Liver (tissue), 9 donors: ENCODE data around the gene IFNA13. TPM values are rescaled to one million over a fixed set of nuclear protein-coding genes. Genes with fewer than 3 reads are reported as not detected.
A peak's percentile ranks its signal among the peaks of the same experiment; 100 is the strongest.

Experiments
- DNase-seq: peaks from one replicate; pipeline ENCODE4 v3.0.0-alpha.2; 2017; ENCODE audit warnings: low spot score
- H3K27ac ChIP-seq, 2 donors: one replicate each; pipeline ENCODE4 v1.7.0; 2013; ENCODE audit warnings: inconsistent platforms in 2 of 2, low read length in 2 of 2, control low read depth in 1 of 2, low read depth in 1 of 2, mild to moderate bottlenecking in 1 of 2
- H3K27me3 ChIP-seq, 4 donors: one replicate each; pipeline versions ENCODE4 v1.6.1 to v1.7.0; 2013; ENCODE audit warnings: low read length in 3 of 4, inconsistent platforms in 1 of 4, mild to moderate bottlenecking in 1 of 4, moderate library complexity in 1 of 4; ENCODE audit not compliant: control insufficient read depth in 4 of 4, insufficient read depth in 4 of 4
- H3K36me3 ChIP-seq, 4 donors: one replicate each; pipeline versions ENCODE4 v1.6.1 to v1.7.0; 2013; ENCODE audit warnings: low read length in 3 of 4, mild to moderate bottlenecking in 3 of 4, low read depth in 1 of 4, moderate library complexity in 1 of 4; ENCODE audit not compliant: control insufficient read depth in 4 of 4, insufficient read depth in 3 of 4
- H3K4me1 ChIP-seq, 4 donors: one replicate each; pipeline versions ENCODE4 v1.6.1 to v1.7.0; 2013; ENCODE audit warnings: low read length in 3 of 4, mild to moderate bottlenecking in 3 of 4, moderate library complexity in 1 of 4; ENCODE audit not compliant: control insufficient read depth in 4 of 4, insufficient read depth in 4 of 4
- H3K4me3 ChIP-seq, 3 donors: one replicate each; pipeline versions ENCODE4 v1.6.1 to v1.7.0; 2013; ENCODE audit warnings: low read length in 3 of 3, control low read depth in 1 of 3, low read depth in 1 of 3, mild to moderate bottlenecking in 1 of 3
- H3K9ac ChIP-seq, 2 donors: one replicate each; pipeline ENCODE4 v1.7.0; 2013; ENCODE audit warnings: low read length in 2 of 2, mild to moderate bottlenecking in 2 of 2, moderate library complexity in 2 of 2, control low read depth in 1 of 2, low read depth in 1 of 2
- H3K9me3 ChIP-seq, 4 donors: one replicate each; pipeline versions ENCODE4 v1.6.1 to v1.7.0; 2013; ENCODE audit warnings: low read length in 3 of 4; ENCODE audit not compliant: control insufficient read depth in 4 of 4
- EGR1 ChIP-seq, 2 donors: IDR thresholded peaks; 2 replicates each; pipeline ENCODE4 v1.6.1; 2016 to 2018; ENCODE audit warnings: antibody characterized with exemption in 2 of 2, low read depth in 2 of 2
- FOXA1 ChIP-seq: IDR thresholded peaks from 2 replicates; pipeline ENCODE4 v1.6.1; 2016; ENCODE audit warnings: antibody characterized with exemption
- FOXA2 ChIP-seq: IDR thresholded peaks from 2 replicates; pipeline ENCODE4 v1.6.1; 2016; ENCODE audit warnings: antibody characterized with exemption
- GABPA ChIP-seq, 2 donors: IDR thresholded peaks in 1 of 2; conservative IDR thresholded peaks in 1 of 2; 2 replicates each; pipeline ENCODE4 v1.6.1; 2016; ENCODE audit warnings: antibody characterized with exemption in 2 of 2, mild to moderate bottlenecking in 1 of 2, moderate library complexity in 1 of 2
- HNF4A ChIP-seq, 2 donors: conservative IDR thresholded peaks; 2 replicates each; pipeline ENCODE4 v1.6.1; 2016; ENCODE audit warnings: antibody characterized with exemption in 2 of 2, mild to moderate bottlenecking in 2 of 2
- HNF4G ChIP-seq: IDR thresholded peaks from 2 replicates; pipeline ENCODE4 v1.6.1; 2016; ENCODE audit warnings: antibody characterized with exemption
- JUND ChIP-seq, 2 donors: IDR thresholded peaks; 2 replicates each; pipeline ENCODE4 v1.6.1; 2016; ENCODE audit warnings: antibody characterized with exemption in 2 of 2
- NR2F2 ChIP-seq: IDR thresholded peaks from 2 replicates; pipeline ENCODE4 v1.6.1; 2016; ENCODE audit warnings: antibody characterized with exemption
- RAD21 ChIP-seq, 2 donors: IDR thresholded peaks; 2 replicates each; pipeline ENCODE4 v1.6.1; 2016; ENCODE audit warnings: antibody characterized with exemption in 2 of 2, mild to moderate bottlenecking in 2 of 2
- RXRA ChIP-seq, 2 donors: IDR thresholded peaks; 2 replicates each; pipeline ENCODE4 v1.6.1; 2017 to 2018; ENCODE audit warnings: antibody characterized with exemption in 2 of 2, mild to moderate bottlenecking in 1 of 2
- SP1 ChIP-seq: IDR thresholded peaks from 2 replicates; pipeline ENCODE4 v1.6.1; 2018; ENCODE audit warnings: antibody characterized with exemption, mild to moderate bottlenecking
- TAF1 ChIP-seq: conservative IDR thresholded peaks from 2 replicates; pipeline ENCODE4 v1.6.1; 2016; ENCODE audit warnings: antibody characterized with exemption, mild to moderate bottlenecking
- YY1 ChIP-seq: IDR thresholded peaks from 2 replicates; pipeline ENCODE4 v1.6.1; 2016; ENCODE audit warnings: antibody characterized with exemption, mild to moderate bottlenecking
- WGBS: extraction: QIAGEN DNeasy Blood & Tissue Kit; methylation state at CpG from one replicate; pipeline ENCODE4 v1.1.7; 2013; 5-methylcytosine and 5-hydroxymethylcytosine counted together
- polyA plus RNA-seq, 2 donors: library from polyadenylated mRNA; stranded (reverse) in 1 of 2; unstranded in 1 of 2; fragments of 200-250 nt in 1 of 2; fragments of >200 nt in 1 of 2; fragmentation: Nextera tagmentation in 1 of 2; extraction: Ambion mirVana in 1 of 2; gene quantifications; one replicate each; pipeline versions ENCODE4 v1.2.1 to v1.2.3, GENCODE V29; 2013 to 2015
- total RNA-seq, 2 donors: library from RNA; depleted of rRNA; stranded (reverse); fragments of >200 nt; gene quantifications; one replicate each; pipeline ENCODE4 v1.2.3, GENCODE V29; 2014
- TF ChIP-seq, protein P1 (sequence below): IDR thresholded peaks from 2 replicates; pipeline ENCODE4 v1.6.1; 2016; ENCODE audit warnings: antibody characterized with exemption, mild to moderate bottlenecking
- TF ChIP-seq, protein P2 (sequence below): IDR thresholded peaks from 2 replicates; pipeline ENCODE4 v1.6.1; 2016; ENCODE audit warnings: antibody characterized with exemption
- TF ChIP-seq, protein P3 (sequence below): IDR thresholded peaks from 2 replicates; pipeline ENCODE4 v1.6.1; 2016; ENCODE audit warnings: antibody characterized with exemption
- TF ChIP-seq, protein P4 (sequence below): IDR thresholded peaks from 2 replicates; pipeline ENCODE4 v1.6.1; 2016; ENCODE audit warnings: antibody characterized with exemption
- TF ChIP-seq, protein P5 (sequence below): fragments of 150-350 bp; IDR thresholded peaks from 2 replicates; pipeline ENCODE4 v1.5.1; 2017; ENCODE audit warnings: improper control_type of control experiment, low read depth, low read length; ENCODE audit not compliant: missing input control
- donor health status: healthy.
- donor health status: healthy.
- donor health status: healthy.
- donor health status: healthy.
- donor health status: healthy.

IFNA13 gene
- total and polyA plus RNA-seq, 4 donors: not detected

DNA sequence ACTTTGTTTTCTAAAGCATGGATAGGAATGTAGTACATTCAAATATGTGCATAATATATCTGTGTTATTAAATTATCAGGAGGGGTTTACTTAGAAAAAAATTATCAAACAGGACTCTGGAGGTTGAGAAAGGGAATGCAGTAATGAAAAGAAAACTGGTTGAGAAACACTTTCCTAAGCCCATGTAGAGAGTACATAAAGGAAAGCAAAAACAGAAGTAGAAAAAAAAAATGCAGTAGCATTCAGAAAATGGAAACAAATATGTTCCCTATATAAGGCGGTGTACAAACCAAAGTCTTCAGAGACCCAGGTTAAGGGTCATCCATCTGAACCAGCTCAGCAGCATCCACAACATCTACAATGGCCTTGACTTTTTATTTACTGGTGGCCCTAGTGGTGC, 41.0 kb upstream of the IFNA13 start, which contains the start of gene IFNA8 (continued):
- TF ChIP-seq, protein P1, sequence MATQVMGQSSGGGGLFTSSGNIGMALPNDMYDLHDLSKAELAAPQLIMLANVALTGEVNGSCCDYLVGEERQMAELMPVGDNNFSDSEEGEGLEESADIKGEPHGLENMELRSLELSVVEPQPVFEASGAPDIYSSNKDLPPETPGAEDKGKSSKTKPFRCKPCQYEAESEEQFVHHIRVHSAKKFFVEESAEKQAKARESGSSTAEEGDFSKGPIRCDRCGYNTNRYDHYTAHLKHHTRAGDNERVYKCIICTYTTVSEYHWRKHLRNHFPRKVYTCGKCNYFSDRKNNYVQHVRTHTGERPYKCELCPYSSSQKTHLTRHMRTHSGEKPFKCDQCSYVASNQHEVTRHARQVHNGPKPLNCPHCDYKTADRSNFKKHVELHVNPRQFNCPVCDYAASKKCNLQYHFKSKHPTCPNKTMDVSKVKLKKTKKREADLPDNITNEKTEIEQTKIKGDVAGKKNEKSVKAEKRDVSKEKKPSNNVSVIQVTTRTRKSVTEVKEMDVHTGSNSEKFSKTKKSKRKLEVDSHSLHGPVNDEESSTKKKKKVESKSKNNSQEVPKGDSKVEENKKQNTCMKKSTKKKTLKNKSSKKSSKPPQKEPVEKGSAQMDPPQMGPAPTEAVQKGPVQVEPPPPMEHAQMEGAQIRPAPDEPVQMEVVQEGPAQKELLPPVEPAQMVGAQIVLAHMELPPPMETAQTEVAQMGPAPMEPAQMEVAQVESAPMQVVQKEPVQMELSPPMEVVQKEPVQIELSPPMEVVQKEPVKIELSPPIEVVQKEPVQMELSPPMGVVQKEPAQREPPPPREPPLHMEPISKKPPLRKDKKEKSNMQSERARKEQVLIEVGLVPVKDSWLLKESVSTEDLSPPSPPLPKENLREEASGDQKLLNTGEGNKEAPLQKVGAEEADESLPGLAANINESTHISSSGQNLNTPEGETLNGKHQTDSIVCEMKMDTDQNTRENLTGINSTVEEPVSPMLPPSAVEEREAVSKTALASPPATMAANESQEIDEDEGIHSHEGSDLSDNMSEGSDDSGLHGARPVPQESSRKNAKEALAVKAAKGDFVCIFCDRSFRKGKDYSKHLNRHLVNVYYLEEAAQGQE: no peak

DNA sequence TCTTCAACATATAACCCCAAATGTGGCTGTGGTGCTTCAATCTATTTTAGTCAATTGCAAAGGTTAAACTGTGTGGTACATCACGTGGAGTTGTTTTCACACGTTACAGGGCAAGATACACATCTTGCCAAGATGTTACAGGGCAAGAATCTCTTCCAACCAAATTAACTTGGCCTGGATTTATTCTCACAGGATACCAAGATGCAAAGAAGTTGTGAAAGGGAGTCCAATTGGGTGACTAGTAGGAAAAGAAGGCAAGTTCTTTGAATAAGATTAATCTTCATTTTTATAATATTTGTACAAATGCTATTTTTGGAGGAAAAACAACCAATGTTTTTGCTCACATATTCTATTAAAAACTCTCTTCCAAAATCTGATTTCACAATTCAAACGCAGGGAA, 36.3 kb upstream of the IFNA13 start:
- H3K27me3 ChIP-seq: peaks cover 0 to 8% (median 4%) of the 10 kb centered on the region in 4 donors
- H3K9ac ChIP-seq: no peak overlapping the region
- no peaks in the 10 kb centered on the region for H3K36me3 ChIP-seq
- H3K4me3 ChIP-seq: no peak overlapping the region
- TF ChIP-seq SP1 (no peak), FOXA2 (no peak), JUND (IDR thresholded peaks at IDR 0.05) (no peak), HNF4A (conservative IDR thresholded peaks at IDR 0.05) (no peak), GABPA (IDR thresholded peaks at IDR 0.05 in 1 of 2, conservative IDR thresholded peaks at IDR 0.05 in 1 of 2) (no peak), HNF4G (no peak), NR2F2 (no peak)
- TF ChIP-seq, protein P2, sequence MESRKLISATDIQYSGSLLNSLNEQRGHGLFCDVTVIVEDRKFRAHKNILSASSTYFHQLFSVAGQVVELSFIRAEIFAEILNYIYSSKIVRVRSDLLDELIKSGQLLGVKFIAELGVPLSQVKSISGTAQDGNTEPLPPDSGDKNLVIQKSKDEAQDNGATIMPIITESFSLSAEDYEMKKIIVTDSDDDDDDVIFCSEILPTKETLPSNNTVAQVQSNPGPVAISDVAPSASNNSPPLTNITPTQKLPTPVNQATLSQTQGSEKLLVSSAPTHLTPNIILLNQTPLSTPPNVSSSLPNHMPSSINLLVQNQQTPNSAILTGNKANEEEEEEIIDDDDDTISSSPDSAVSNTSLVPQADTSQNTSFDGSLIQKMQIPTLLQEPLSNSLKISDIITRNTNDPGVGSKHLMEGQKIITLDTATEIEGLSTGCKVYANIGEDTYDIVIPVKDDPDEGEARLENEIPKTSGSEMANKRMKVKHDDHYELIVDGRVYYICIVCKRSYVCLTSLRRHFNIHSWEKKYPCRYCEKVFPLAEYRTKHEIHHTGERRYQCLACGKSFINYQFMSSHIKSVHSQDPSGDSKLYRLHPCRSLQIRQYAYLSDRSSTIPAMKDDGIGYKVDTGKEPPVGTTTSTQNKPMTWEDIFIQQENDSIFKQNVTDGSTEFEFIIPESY: no peak
- no peak for DNase-seq
- H3K27ac ChIP-seq: no peak overlapping the region
- 64% methylated on average over 3 of the region's 3 CpGs for WGBS
- peaks cover 0 to 8% (median 4%) of the 10 kb centered on the region in 4 donors for H3K4me1 ChIP-seq
- no peaks in the 10 kb centered on the region for H3K9me3 ChIP-seq

DNA sequence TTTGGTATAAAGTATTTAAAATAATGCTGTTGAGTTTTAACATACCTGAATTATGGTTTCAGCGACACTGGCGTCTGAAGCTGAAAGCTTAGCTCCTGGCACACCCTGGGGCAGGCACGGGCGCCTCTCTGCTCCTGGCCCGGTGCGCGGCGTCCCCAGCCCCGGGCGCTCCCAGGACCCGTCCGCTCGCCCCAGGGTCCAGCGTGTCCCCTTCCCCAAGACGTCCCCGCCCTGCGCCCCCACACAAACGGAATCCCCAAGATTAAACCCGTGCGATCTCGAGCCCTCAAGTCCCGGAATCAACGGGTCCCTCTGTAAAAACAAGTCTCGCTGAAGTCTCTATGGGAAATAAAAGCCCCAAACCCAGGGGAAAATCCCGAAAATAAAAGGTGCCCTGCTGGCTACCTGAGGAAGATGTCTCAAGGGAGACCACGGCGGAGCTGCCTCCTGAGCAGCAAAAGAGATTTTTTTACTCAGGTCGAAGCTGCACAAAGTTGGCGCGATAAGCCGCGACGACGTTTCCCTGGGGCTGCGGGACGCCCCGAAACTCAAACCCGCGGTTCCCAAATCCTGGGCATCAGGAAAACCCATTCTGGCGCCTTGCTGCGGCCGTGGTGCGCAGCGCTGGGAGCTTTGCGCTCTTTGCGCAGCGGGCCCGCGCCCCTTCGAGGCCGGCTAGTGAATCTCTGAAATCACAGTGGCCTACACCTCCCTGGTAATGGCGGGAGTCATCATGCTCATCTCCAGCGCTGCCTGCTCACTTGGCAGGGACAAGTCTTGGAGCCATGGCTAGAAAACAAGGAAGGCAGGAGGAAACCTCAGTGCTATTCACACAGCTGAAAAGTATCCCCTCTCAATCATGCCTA, 34.8 kb upstream of the IFNA13 start:
- peaks cover 0 to 8% (median 4%) of the 10 kb centered on the region in 4 donors for H3K27me3 ChIP-seq
- peaks cover 0 to 8% (median 4%) of the 10 kb centered on the region in 4 donors for H3K4me1 ChIP-seq
- no peak for DNase-seq
- no peaks in the 10 kb centered on the region for H3K9me3 ChIP-seq
- H3K9ac ChIP-seq: no peak overlapping the region
- WGBS: 4% methylated on average over 53 of the region's 53 CpGs
- peak overlapping the region in 1 of 3 donors; percentile 26 for H3K4me3 ChIP-seq
- H3K36me3 ChIP-seq: no peaks in the 10 kb centered on the region
- H3K27ac ChIP-seq: no peak overlapping the region
- TF ChIP-seq, protein P3, sequence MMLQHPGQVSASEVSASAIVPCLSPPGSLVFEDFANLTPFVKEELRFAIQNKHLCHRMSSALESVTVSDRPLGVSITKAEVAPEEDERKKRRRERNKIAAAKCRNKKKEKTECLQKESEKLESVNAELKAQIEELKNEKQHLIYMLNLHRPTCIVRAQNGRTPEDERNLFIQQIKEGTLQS: no peak
- TF ChIP-seq HNF4G (no peak), GABPA (IDR thresholded peaks at IDR 0.05 in 1 of 2, conservative IDR thresholded peaks at IDR 0.05 in 1 of 2) (no peak), FOXA1 (no peak), EGR1 (IDR thresholded peaks at IDR 0.05; ENCODE audit: low read depth in 2 of 2) (no peak), SP1 (no peak), YY1 (no peak), HNF4A (conservative IDR thresholded peaks at IDR 0.05) (no peak), TAF1 (no peak), FOXA2 (no peak), RXRA (IDR thresholded peaks at IDR 0.05) (no peak), NR2F2 (no peak), RAD21 (IDR thresholded peaks at IDR 0.05) (no peak), JUND (IDR thresholded peaks at IDR 0.05) (no peak)
- TF ChIP-seq, protein P2: no peak
- TF ChIP-seq, protein P4, sequence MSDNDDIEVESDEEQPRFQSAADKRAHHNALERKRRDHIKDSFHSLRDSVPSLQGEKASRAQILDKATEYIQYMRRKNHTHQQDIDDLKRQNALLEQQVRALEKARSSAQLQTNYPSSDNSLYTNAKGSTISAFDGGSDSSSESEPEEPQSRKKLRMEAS: no peak
- TF ChIP-seq, protein P5, sequence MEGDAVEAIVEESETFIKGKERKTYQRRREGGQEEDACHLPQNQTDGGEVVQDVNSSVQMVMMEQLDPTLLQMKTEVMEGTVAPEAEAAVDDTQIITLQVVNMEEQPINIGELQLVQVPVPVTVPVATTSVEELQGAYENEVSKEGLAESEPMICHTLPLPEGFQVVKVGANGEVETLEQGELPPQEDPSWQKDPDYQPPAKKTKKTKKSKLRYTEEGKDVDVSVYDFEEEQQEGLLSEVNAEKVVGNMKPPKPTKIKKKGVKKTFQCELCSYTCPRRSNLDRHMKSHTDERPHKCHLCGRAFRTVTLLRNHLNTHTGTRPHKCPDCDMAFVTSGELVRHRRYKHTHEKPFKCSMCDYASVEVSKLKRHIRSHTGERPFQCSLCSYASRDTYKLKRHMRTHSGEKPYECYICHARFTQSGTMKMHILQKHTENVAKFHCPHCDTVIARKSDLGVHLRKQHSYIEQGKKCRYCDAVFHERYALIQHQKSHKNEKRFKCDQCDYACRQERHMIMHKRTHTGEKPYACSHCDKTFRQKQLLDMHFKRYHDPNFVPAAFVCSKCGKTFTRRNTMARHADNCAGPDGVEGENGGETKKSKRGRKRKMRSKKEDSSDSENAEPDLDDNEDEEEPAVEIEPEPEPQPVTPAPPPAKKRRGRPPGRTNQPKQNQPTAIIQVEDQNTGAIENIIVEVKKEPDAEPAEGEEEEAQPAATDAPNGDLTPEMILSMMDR: no peak
